ENCODE results near the gene ZNF566.
A peak's percentile ranks its signal among the peaks of the same experiment; 100 is the strongest.

Gene ZNF566

DNA sequence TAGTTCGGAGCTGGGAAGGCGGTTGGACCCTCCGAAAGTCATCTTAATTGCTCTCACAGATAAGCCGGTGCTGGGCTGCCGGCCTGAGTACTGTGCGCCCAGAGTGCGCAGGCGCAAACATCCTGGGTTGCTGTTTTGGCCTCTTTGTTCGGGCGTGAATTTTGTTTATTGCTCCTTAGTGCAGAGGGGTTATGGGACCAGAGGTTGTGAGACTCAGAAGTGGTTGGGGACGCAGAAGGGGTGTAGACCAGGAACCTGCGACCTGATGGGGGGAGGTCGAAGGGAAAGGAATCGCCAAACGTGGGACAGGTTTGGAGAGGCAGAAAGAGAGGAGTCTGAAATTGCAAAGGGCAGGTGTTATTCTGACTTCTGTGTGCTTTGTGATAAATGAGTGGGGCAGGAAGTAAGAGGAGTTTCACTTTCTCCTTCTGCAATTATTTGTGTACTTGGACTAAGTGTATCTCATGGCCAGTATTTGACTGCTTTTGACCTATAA lies 607 bp upstream of the ZNF566 start:
- TF ChIP-seq GATA1 (IDR thresholded peaks at IDR 0.05; ENCODE audit: low read depth, low read length): no peak
- TF ChIP-seq POLR2A (IDR thresholded peaks at IDR 0.05; ENCODE audit: low read length): no peak
- peak; percentile 96 to 98 for DNase-seq

DNA sequence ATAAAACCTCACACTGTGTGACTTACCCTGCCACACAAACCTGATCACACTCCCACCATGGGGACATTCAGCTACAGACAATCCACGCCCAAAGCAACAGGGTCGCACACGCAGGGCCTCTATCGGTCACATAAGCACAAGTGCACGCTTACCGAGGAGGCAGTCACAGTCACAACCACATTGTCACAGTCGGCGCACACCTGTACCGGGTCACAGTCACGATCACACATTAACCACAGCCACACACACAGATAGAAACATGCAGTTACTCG lies 579 bp downstream of the ZNF566 start:
- DNase-seq: peak; percentile 76 to 78
- TF ChIP-seq POLR2A (IDR thresholded peaks at IDR 0.05; ENCODE audit: low read length): no peak
- TF ChIP-seq GATA1 (IDR thresholded peaks at IDR 0.05; ENCODE audit: low read depth, low read length): no peak

- no peak for DNase-seq
Measured at GRCh38 chr19:36488118-36488845, 1.1 kb downstream of the ZNF566 start.

GRCh38 chr19:36483653-36484052 lies 5.7 kb downstream of the ZNF566 start:
- DNase-seq: no peak
- TF ChIP-seq GATA1 (IDR thresholded peaks at IDR 0.05; ENCODE audit: low read depth, low read length) (no peak), POLR2A (IDR thresholded peaks at IDR 0.05; ENCODE audit: low read length) (no peak)

More at GRCh38 chr19:36488118-36488845, 1.1 kb downstream of the ZNF566 start:
- TF ChIP-seq GATA1 (IDR thresholded peaks at IDR 0.05; ENCODE audit: low read depth, low read length): no peak
- no peak for TF ChIP-seq POLR2A (IDR thresholded peaks at IDR 0.05; ENCODE audit: low read length)

DNA sequence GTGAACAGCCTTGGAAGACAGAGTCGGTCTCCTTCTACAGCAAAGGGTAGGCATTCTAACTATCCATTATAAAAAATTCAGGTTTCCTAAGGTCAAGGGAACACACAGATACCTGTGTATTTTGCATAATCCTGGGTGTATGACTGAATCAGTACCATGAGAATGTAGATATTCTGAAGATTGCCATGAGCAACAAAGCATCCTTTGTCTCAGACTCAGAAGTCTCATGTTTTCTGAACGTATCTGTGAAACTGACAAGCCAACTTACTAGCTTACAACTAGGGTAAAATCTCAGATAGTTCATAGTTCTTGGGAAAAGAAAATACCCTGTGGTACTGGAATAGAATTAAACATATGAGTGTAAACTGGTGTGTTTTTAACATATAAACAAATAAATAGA lies 6.5 kb downstream of the ZNF566 start:
- no peak for DNase-seq
- TF ChIP-seq GATA1 (IDR thresholded peaks at IDR 0.05; ENCODE audit: low read depth, low read length) (no peak), POLR2A (IDR thresholded peaks at IDR 0.05; ENCODE audit: low read length) (no peak)

- no peak for TF ChIP-seq GATA1 (IDR thresholded peaks at IDR 0.05; ENCODE audit: low read depth, low read length)
- no peak for TF ChIP-seq POLR2A (IDR thresholded peaks at IDR 0.05; ENCODE audit: low read length)
- DNase-seq: no peak
Measured at GRCh38 chr19:36460046-36460445, 29.3 kb downstream of the ZNF566 start.

GRCh38 chr19:36456831-36457230 lies 32.5 kb downstream of the ZNF566 start:
- TF ChIP-seq GATA1 (IDR thresholded peaks at IDR 0.05; ENCODE audit: low read depth, low read length) (no peak), POLR2A (IDR thresholded peaks at IDR 0.05; ENCODE audit: low read length) (no peak)
- no peak for DNase-seq

- TF ChIP-seq GATA1 (IDR thresholded peaks at IDR 0.05; ENCODE audit: low read depth, low read length) (no peak), POLR2A (IDR thresholded peaks at IDR 0.05; ENCODE audit: low read length) (no peak)
- DNase-seq: no peak
Measured at GRCh38 chr19:36449059-36449670, 40.2 kb downstream of the ZNF566 start.

GRCh38 chr19:36441339-36441738 lies 48.0 kb downstream of the ZNF566 start:
- DNase-seq: no peak
- TF ChIP-seq GATA1 (IDR thresholded peaks at IDR 0.05; ENCODE audit: low read depth, low read length) (no peak), POLR2A (IDR thresholded peaks at IDR 0.05; ENCODE audit: low read length) (no peak)

DNA sequence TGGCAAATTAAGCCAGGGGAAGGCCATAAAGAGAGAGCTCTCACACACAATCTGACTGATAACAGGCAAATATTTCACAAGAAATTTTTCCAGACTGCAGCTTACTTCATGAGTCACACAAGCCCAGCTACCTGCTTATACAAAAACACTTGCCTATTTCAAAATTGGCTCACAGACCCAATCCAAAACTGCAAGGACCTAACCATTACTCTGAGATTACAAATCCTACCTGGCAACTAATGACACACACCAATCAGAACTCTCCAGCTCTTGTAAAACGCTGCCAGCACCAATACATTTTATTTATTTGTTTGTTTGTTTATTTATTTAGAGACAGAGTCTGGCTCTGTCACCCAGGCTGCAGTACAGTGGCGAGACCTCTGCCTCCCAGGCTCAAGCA lies 52.8 kb downstream of the ZNF566 start:
- DNase-seq: no peak
- no peak for TF ChIP-seq GATA1 (IDR thresholded peaks at IDR 0.05; ENCODE audit: low read depth, low read length)
- TF ChIP-seq POLR2A (IDR thresholded peaks at IDR 0.05; ENCODE audit: low read length): no peak

DNA sequence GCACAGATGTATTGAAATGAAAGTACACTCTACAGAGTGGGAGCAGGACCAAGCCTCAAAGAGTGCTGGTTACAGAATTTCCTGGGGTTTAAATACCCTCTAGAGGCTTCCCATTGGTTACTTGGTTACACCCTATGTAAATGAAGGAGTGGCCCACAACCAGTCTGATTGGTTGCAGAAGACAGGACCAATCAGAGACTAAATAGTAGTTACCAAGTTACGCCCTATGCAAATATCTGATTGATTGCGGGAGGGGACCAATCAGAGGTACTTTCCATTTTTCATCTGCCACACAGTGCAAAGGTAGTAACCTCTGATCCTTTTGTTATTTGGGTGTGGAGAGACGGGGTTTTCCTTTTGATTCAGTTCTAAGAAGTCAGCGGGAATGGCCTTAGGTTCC lies 65.4 kb downstream of the ZNF566 start:
- TF ChIP-seq POLR2A (IDR thresholded peaks at IDR 0.05; ENCODE audit: low read length) (no peak), GATA1 (IDR thresholded peaks at IDR 0.05; ENCODE audit: low read depth, low read length) (no peak)

DNA sequence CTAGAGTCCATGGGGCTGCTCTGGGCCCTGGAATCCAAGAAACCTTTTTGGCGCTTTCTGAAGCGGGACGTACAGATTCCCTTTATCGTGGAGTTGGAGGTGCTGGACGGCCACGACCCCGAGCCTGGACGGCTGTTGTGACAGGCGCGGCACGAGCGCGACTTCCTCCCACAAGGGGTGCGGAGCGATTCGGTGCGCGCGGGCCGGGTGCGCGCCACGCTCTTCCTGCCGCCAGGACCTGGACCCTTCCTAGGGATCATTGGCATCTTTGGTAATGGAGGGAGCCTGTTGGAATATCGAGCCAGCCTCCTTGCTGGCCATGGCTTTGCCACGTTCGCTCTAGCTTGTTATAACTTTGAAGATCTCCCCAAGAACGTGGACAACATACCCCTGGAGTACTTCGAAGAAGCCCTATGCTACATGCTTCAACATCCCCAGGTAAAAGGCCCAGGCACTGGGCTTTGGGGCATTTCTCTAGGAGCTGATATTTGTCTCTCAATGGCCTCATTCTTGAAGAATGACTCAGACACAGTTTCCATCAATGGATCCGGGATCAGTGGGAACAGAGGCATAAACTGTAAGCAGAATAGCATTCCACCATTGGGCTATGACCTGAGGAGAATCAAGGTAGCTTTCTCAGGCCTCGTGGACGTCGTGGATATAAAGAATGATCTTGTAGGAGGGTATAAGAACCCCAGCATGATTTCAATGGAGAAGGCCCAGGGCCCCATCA lies 67.4 kb downstream of the ZNF566 start:
- DNase-seq: no peak
- no peak for TF ChIP-seq GATA1 (IDR thresholded peaks at IDR 0.05; ENCODE audit: low read depth, low read length)
- TF ChIP-seq POLR2A (IDR thresholded peaks at IDR 0.05; ENCODE audit: low read length): no peak

More for the DNA sequence above, 65.4 kb downstream of the ZNF566 start:
- no peak for DNase-seq

DNA sequence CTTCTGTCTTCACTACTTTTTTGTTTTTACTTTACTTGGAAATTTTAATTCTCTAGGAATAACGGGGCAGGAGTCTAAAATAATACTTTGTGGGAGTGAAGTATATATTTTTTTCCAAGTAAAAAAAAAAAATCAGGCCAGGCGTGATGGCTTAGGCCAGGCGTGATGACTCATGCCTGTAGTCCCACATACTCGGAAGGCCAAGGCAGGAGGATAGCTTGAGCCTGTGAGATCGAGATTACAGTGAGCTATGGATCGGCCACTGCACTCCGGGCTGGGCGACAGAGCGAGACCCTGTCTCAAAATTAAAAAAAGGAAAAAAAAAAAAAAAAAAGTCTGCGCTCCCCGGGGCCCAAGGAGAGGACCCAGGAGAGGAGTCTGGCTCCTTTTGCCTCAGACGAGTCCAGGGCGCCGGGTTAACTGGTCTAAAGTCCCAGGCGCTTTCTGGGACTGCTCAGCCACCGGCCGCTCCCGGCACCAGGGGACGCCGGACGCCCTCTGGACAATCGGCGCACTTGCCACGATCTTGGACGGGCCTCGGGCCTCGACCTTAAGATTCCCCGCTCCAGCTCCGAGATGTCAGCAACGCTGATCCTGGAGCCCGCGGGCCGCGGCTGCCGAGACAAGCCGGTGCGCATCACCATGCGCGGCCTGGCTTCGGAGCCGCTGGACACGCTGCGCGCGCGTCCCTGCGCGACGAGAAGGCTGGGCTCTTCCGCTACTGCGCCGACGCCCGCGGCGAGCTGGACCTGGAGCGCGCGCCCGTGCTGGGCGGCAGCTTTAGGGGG lies 68.2 kb downstream of the ZNF566 start:
- peak; percentile 30 to 55 for DNase-seq

More for the DNA sequence above, 68.2 kb downstream of the ZNF566 start:
- no peak for TF ChIP-seq POLR2A (IDR thresholded peaks at IDR 0.05; ENCODE audit: low read length)
- TF ChIP-seq GATA1 (IDR thresholded peaks at IDR 0.05; ENCODE audit: low read depth, low read length): no peak

Data from erythroblast (primary cell).